Skeletal muscle tissue (tissue), 4 donors: ENCODE measurements around the gene GLIPR1L1. TPM values are rescaled to one million over a fixed set of nuclear protein-coding genes. Genes with fewer than 3 reads are reported as not detected.
"Not testable (repeated sequence)": the region's sequence is repeated elsewhere in the genome, so short reads cannot be mapped to it uniquely, and the experiment has no call there.

ENCODE experiments used
- H3K27ac ChIP-seq: one replicate; pipeline ENCODE4 v1.7.0; 2013; ENCODE audit warnings: mild to moderate bottlenecking, low read depth, low read length, inconsistent platforms
- H3K27me3 ChIP-seq, 3 donors: one replicate each; pipeline ENCODE4 v1.7.0; 2013; ENCODE audit warnings: low read length in 3 of 3; ENCODE audit not compliant: control insufficient read depth in 3 of 3, insufficient read depth in 3 of 3
- H3K36me3 ChIP-seq, 3 donors: one replicate each; pipeline ENCODE4 v1.7.0; 2013; ENCODE audit warnings: low read length in 3 of 3; ENCODE audit not compliant: control insufficient read depth in 3 of 3, insufficient read depth in 3 of 3
- H3K4me1 ChIP-seq, 3 donors: one replicate each; pipeline ENCODE4 v1.7.0; 2013; ENCODE audit warnings: low read length in 3 of 3, mild to moderate bottlenecking in 3 of 3; ENCODE audit not compliant: control insufficient read depth in 3 of 3, insufficient read depth in 3 of 3
- H3K4me3 ChIP-seq, 3 donors: one replicate each; pipeline ENCODE4 v1.7.0; 2013; ENCODE audit warnings: low read length in 3 of 3
- H3K9ac ChIP-seq, 3 donors: one replicate each; pipeline ENCODE4 v1.7.0; 2013; ENCODE audit warnings: low read length in 3 of 3, mild to moderate bottlenecking in 3 of 3, moderate library complexity in 2 of 3, low read depth in 1 of 3
- H3K9me3 ChIP-seq, 3 donors: one replicate each; pipeline ENCODE4 v1.7.0; 2013; ENCODE audit warnings: low read length in 3 of 3; ENCODE audit not compliant: control insufficient read depth in 3 of 3
- total RNA-seq: library from RNA; depleted of rRNA; stranded (reverse); fragments of >200 nt; gene quantifications from one replicate; pipeline ENCODE4 v1.2.3, GENCODE V29; 2014
- donor health status: Osteomylitis.

The GLIPR1L1 gene
- total RNA-seq, 1 donor from 2014 or later, result not detected

DNA sequence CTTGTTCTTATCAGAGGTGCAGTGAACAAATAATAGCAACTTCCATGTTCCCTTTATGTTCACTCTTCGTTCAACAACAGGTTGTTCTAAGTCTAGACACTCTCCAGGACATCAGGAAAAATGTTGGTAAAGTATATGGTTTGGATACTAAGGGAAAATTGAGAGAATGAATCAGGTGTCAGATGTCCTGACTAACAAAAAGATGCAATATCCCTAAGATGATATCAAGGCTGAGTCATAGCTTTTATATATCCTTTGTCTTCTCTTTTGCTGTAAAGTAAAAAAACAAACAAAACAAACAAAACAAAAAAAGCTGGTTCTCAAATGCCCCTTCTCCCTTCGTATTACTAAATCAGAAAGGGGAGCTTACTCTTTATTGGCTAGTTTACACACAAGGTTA is 11.1 kb downstream of the GLIPR1L1 start:
- Histone ChIP-seq H3K27ac (no peak overlapping the region), H3K9me3 (no peaks in the 10 kb centered on the region), H3K4me3 (no peak overlapping the region), H3K36me3 (no peaks in the 10 kb centered on the region), H3K9ac (no peak overlapping the region), H3K4me1 (no peaks in the 10 kb centered on the region), H3K27me3 (no peaks in the 10 kb centered on the region)

DNA sequence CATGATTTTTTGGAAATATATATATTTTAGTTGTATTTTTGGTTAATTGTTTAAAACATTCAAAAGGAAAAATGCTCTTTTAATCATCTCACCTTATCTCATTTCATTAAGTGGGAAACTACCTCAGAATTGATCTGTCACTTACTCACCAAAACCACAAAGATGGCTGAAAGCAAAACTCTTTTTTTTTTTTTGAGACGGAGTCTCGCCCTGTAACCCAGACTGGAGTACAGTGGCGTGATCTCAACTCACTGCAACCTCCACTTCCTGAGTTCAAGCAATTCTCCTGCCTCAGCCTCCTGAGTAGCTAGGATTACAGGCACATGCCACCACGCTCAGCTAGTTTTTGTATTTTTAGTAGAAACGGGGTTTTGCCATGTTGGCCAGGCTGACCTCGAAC is 11.7 kb downstream of the GLIPR1L1 start:
- not testable (repeated sequence) for H3K9me3 ChIP-seq, H3K36me3 ChIP-seq, H3K27ac ChIP-seq, H3K4me3 ChIP-seq, H3K9ac ChIP-seq, H3K27me3 ChIP-seq, H3K4me1 ChIP-seq

GRCh38 chr12:75349946-75350345 is 15.5 kb downstream of the GLIPR1L1 start:
- H3K9me3 ChIP-seq, result peaks cover 0 to 5% (median 0%) of the 10 kb centered on the region in 3 donors
- H3K4me1 ChIP-seq, result no peaks in the 10 kb centered on the region
- H3K27me3 ChIP-seq, result no peaks in the 10 kb centered on the region
- no peak overlapping the region for H3K4me3 ChIP-seq
- H3K27ac ChIP-seq, result no peak overlapping the region
- H3K9ac ChIP-seq, result no peak overlapping the region
- no peaks in the 10 kb centered on the region for H3K36me3 ChIP-seq

- no peaks in the 10 kb centered on the region for H3K36me3 ChIP-seq
- H3K27ac ChIP-seq, result no peak overlapping the region
- no peak overlapping the region for H3K9ac ChIP-seq
- peaks cover 0 to 5% (median 0%) of the 10 kb centered on the region in 3 donors for H3K9me3 ChIP-seq
- no peaks in the 10 kb centered on the region for H3K4me1 ChIP-seq
- no peaks in the 10 kb centered on the region for H3K27me3 ChIP-seq
- H3K4me3 ChIP-seq, result no peak overlapping the region
Observed at GRCh38 chr12:75350413-75350812, 15.9 kb downstream of the GLIPR1L1 start.

DNA sequence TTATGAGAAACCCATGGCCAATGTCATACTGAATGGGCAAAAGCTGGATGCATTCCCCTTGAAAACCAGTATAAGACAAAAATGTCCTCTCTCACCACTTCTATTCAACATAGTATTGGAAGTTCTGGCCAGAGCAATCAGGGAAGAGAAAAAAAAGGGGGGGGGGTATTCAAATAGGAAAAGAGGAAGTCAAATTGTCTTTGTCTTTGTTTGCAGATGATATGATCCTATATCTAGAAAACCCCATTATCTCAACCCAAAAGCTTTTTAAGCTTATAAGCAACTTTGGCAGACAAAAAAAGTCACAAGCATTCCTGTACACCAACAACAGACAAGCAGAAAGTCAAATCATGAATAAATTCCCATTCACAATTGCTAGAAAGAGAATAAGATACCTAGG is 19.5 kb downstream of the GLIPR1L1 start:
- Histone ChIP-seq H3K9me3 (peaks cover 0 to 5% (median 0%) of the 10 kb centered on the region in 3 donors), H3K36me3 (no peaks in the 10 kb centered on the region), H3K4me1 (no peaks in the 10 kb centered on the region), H3K4me3 (no peak overlapping the region), H3K27me3 (no peaks in the 10 kb centered on the region), H3K9ac (no peak overlapping the region), H3K27ac (no peak overlapping the region)

DNA sequence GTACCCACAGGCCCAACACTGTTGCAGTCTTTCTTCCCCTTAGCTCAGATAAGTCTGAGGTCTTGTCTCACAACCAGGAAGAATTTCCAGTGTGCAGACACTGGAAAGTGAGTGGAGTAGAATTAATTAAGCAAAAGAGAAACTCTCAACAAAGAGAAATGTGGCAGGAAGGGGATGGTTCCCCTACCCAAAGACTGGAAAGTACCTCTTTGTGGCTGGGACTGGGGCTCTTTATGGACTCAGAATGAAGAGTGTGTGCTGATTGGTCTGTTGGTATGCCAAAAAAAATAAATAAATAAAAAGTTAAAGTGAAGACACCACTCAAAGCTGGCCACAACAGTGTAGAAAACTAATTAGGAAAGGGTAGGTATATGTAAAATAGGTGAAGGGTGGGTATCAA is 26.4 kb downstream of the GLIPR1L1 start:
- Histone ChIP-seq H3K36me3 (no peaks in the 10 kb centered on the region), H3K4me3 (no peak overlapping the region), H3K9ac (no peak overlapping the region), H3K27me3 (no peaks in the 10 kb centered on the region), H3K9me3 (no peaks in the 10 kb centered on the region), H3K27ac (no peak overlapping the region), H3K4me1 (no peaks in the 10 kb centered on the region)

DNA sequence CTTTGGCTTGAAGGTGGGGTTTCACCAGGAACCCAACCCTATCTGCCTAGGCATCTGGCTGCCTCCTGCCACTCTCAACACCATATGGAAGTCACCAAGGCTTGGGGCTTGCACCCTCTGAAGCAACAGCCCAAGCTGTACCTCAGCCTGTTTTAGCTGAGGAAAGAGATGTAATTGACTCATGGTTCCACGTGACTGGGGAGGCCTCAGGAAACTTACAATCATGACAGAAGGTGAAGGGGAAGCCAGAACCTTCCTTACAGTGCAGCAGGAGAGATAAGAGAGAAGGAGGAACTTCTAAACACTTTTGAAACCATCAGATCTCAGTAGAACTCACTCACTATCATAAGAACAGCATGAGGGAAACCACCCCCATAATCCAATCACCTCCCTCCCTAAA is 26.9 kb downstream of the GLIPR1L1 start:
- no peaks in the 10 kb centered on the region for H3K36me3 ChIP-seq
- H3K4me3 ChIP-seq, result no peak overlapping the region
- no peaks in the 10 kb centered on the region for H3K9me3 ChIP-seq
- no peak overlapping the region for H3K27ac ChIP-seq
- H3K9ac ChIP-seq, result no peak overlapping the region
- H3K27me3 ChIP-seq, result no peaks in the 10 kb centered on the region
- no peaks in the 10 kb centered on the region for H3K4me1 ChIP-seq

GRCh38 chr12:75364919-75365318 is 30.4 kb downstream of the GLIPR1L1 start:
- Histone ChIP-seq H3K9me3 (no peaks in the 10 kb centered on the region), H3K27ac (no peak overlapping the region), H3K9ac (no peak overlapping the region), H3K36me3 (no peaks in the 10 kb centered on the region), H3K4me1 (no peaks in the 10 kb centered on the region), H3K27me3 (no peaks in the 10 kb centered on the region), H3K4me3 (no peak overlapping the region)

- H3K4me1 ChIP-seq, result no peaks in the 10 kb centered on the region
- no peaks in the 10 kb centered on the region for H3K9me3 ChIP-seq
- no peak overlapping the region for H3K27ac ChIP-seq
- no peak overlapping the region for H3K4me3 ChIP-seq
- H3K27me3 ChIP-seq, result no peaks in the 10 kb centered on the region
- no peak overlapping the region for H3K9ac ChIP-seq
- H3K36me3 ChIP-seq, result peaks cover 0 to 3% (median 0%) of the 10 kb centered on the region in 3 donors
Observed at GRCh38 chr12:75366629-75367028, 32.2 kb downstream of the GLIPR1L1 start.

DNA sequence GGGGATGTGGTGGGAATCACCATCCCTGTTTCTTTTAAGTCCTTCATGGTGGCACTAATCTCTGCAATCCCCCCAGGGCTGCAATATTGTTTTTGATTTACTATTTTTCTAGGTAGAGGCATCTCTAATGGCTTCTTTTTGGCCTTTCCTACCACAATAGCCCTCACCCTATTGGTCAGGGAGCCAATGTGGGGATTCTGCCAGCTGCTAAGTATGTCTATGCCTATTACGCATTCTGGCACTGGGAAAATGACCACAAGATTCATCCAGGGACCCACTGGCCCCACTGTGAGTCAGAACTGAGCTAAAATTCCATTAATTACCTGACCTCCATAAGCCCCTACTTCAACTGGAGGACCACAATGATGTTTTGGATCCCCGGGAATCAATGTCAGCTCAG is 40.5 kb downstream of the GLIPR1L1 start:
- Histone ChIP-seq H3K27ac (no peak overlapping the region), H3K9me3 (no peaks in the 10 kb centered on the region), H3K4me3 (no peak overlapping the region), H3K36me3 (peaks cover 0 to 3% (median 0%) of the 10 kb centered on the region in 3 donors), H3K27me3 (no peaks in the 10 kb centered on the region), H3K4me1 (no peaks in the 10 kb centered on the region), H3K9ac (no peak overlapping the region)

- H3K4me3 ChIP-seq, result no peak overlapping the region
- H3K4me1 ChIP-seq, result no peaks in the 10 kb centered on the region
- H3K36me3 ChIP-seq, result no peaks in the 10 kb centered on the region
- H3K9me3 ChIP-seq, result no peaks in the 10 kb centered on the region
- H3K27me3 ChIP-seq, result no peaks in the 10 kb centered on the region
- H3K27ac ChIP-seq, result no peak overlapping the region
- no peak overlapping the region for H3K9ac ChIP-seq
Observed at GRCh38 chr12:75378354-75378753, 43.9 kb downstream of the GLIPR1L1 start.
